Smooth muscle cell (in vitro differentiated cells): ENCODE data around the gene PROK1. TPM values are rescaled to one million over a fixed set of nuclear protein-coding genes. Genes with fewer than 3 reads are reported as not detected.

ENCODE experiments used
- DNase-seq: peaks from one replicate; lab custom pipeline; 2025; ENCODE audit not compliant: unreplicated experiment; lab: John Stamatoyannopoulos, UW
- H2AFZ ChIP-seq: fragments of 200-600 bp; sonication (generic); 2 replicates; pipeline ENCODE4 v1.6.0; 2016; ENCODE audit warnings: antibody characterized with exemption, low read depth, mild to moderate bottlenecking
- H3F3A ChIP-seq: fragments of 200-600 bp; sonication (generic); 2 replicates; pipeline ENCODE4 v1.6.0; 2017; ENCODE audit warnings: antibody characterized with exemption, low read depth
- H3K27ac ChIP-seq: fragments of 200-600 bp; sonication (generic); 2 replicates; pipeline ENCODE4 v1.5.1; 2016; ENCODE audit warnings: low read depth, mild to moderate bottlenecking
- H3K27me3 ChIP-seq: fragments of 200-600 bp; sonication (generic); 2 replicates; pipeline ENCODE4 v1.6.1; 2016; ENCODE audit warnings: low read depth, mild to moderate bottlenecking
- H3K36me3 ChIP-seq: fragments of 200-600 bp; sonication (generic); 2 replicates; pipeline ENCODE4 v1.5.1; 2016; ENCODE audit warnings: low read depth
- H3K4me1 ChIP-seq: fragments of 200-600 bp; sonication (generic); 2 replicates; pipeline ENCODE4 v1.5.1; 2016; ENCODE audit warnings: low read depth
- H3K4me2 ChIP-seq: fragments of 200-600 bp; sonication (generic); 2 replicates; pipeline ENCODE4 v1.6.0; 2016; ENCODE audit warnings: mild to moderate bottlenecking
- H3K4me3 ChIP-seq: fragments of 200-600 bp; sonication (generic); 2 replicates; pipeline ENCODE4 v1.5.1; 2016; ENCODE audit warnings: mild to moderate bottlenecking
- H3K79me2 ChIP-seq: fragments of 200-600 bp; sonication (generic); 2 replicates; pipeline ENCODE4 v1.6.0; 2016; ENCODE audit warnings: low read depth, mild to moderate bottlenecking
- H3K9ac ChIP-seq: fragments of 200-600 bp; sonication (generic); 2 replicates; pipeline ENCODE4 v1.6.0; 2016; ENCODE audit warnings: low read depth
- H3K9me3 ChIP-seq: fragments of 200-600 bp; sonication (generic); replicated peaks from 2 replicates; pipeline ENCODE4 v1.5.1; 2016; ENCODE audit warnings: low read depth
- H4K20me1 ChIP-seq: fragments of 200-600 bp; sonication (generic); 2 replicates; pipeline ENCODE4 v1.6.0; 2016; ENCODE audit warnings: low read depth
- CTCF ChIP-seq: fragments of 200-600 bp; sonication (generic); IDR thresholded peaks from 2 replicates; pipeline ENCODE4 v1.5.1; 2017; ENCODE audit warnings: borderline replicate concordance, mild to moderate bottlenecking, antibody characterized with exemption; ENCODE audit not compliant: insufficient read depth, poor library complexity, severe bottlenecking
- WGBS: methylation state at CpG from one replicate; pipeline ENCODE4 v1.1.7; 2016; ENCODE audit warnings: low lambda C conversion rate; 5-methylcytosine and 5-hydroxymethylcytosine counted together
- polyA plus RNA-seq: library from polyadenylated mRNA; unstranded; fragments of >200 nt; fragmentation: Nextera tagmentation; extraction: Ambion mirVana; gene quantifications from 2 replicates; pipeline ENCODE4 v1.2.1, GENCODE V29; 2016
- total RNA-seq: library from RNA; depleted of rRNA; stranded (reverse); fragments of >200 nt; gene quantifications from 2 replicates; pipeline ENCODE4 v1.2.3, GENCODE V29; 2014

PROK1 gene
- total and polyA plus RNA-seq, 2 experiments from 2014 or later: 43.0 to 69.5 TPM

DNA sequence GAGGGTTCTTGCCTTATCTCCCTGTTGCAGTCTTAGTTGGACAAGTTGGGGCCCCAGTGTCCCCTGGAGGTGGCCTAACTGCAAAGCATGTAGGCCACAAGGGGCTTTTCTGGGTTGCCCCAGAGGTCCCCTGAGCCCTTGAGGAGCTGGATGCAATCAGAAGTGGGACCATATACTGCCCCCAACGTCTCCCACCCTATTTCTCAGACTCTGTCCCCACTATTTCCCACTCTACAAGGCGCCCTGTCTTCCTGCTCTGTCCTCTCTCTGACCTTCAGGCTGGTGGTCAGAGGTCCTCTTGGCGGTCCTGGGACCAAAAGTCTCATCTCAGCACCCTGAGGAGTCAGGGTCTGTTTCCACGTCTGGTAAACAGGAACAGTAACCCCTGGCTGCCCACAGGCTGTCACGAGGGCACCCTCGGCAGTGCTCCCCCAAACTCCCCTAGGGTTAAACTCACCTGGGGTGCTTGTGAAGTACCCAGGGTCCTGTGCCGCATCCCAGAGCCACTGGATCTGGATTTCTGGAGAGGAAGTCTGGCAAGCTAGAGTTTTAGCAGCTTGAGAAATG lies 14.9 kb downstream of the PROK1 start:
- DNase-seq: no peak
- Histone ChIP-seq H3K4me3 (no peak overlapping the region), H3K36me3 (no peaks in the 10 kb centered on the region), H3F3A (peaks cover 12% of the 10 kb centered on the region), H3K9ac (no peak overlapping the region), H3K27ac (no peak overlapping the region), H3K27me3 (no peaks in the 10 kb centered on the region), H3K9me3 (no peaks in the 10 kb centered on the region), H3K4me1 (no peaks in the 10 kb centered on the region), H3K79me2 (no peaks in the 10 kb centered on the region), H2AFZ (no peak overlapping the region), H4K20me1 (no peaks in the 10 kb centered on the region), H3K4me2 (no peak overlapping the region)
- WGBS: 91% methylated on average over 7 of the region's 7 CpGs
- TF ChIP-seq CTCF: no peak

DNA sequence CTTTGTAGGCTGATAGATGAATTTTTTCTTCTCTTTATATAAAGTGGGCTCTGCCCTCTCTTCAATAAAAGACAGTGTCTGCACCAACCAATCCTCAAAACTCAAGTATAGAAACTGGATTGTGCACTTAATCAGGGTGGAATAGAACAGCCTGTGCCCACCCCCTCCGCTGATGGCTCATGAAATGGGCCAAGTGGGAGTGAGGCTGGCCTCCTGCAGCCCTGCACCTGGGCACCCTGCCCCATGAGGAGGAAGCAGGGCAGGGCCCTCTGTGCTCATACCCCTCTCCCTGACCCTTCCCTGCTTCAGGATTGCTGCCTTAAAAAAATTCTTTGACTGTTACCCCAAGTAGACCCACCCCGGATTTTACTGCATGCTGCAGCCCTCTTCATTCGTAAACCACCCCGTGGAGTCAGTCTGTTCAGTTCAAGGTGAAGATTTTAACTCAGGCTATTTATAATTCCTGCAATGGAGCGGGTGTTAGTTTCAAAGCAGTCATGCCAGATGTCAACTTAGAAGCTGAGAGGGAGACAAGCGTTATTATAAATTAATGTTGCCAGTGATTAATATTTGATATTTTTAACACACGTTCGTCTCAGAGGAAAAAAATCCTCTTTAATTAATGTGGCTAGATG lies 15.8 kb downstream of the PROK1 start:
- no peak overlapping the region for H3K4me3 ChIP-seq
- peaks cover 12% of the 10 kb centered on the region for H3F3A ChIP-seq
- no peaks in the 10 kb centered on the region for H4K20me1 ChIP-seq
- H2AFZ ChIP-seq: no peak overlapping the region
- H3K9ac ChIP-seq: no peak overlapping the region
- no peak overlapping the region for H3K4me2 ChIP-seq
- 81% methylated on average over 8 of the region's 8 CpGs for WGBS
- no peak overlapping the region for H3K27ac ChIP-seq
- H3K4me1 ChIP-seq: no peaks in the 10 kb centered on the region
- no peak for TF ChIP-seq CTCF
- DNase-seq: no peak
- no peaks in the 10 kb centered on the region for H3K27me3 ChIP-seq
- H3K9me3 ChIP-seq: no peaks in the 10 kb centered on the region
- H3K79me2 ChIP-seq: no peaks in the 10 kb centered on the region
- H3K36me3 ChIP-seq: no peaks in the 10 kb centered on the region

- H3K4me3 ChIP-seq: no peak overlapping the region
- H3K27ac ChIP-seq: no peak overlapping the region
- no peak overlapping the region for H3K4me2 ChIP-seq
- no peak for DNase-seq
- H3K9ac ChIP-seq: no peak overlapping the region
- H3K79me2 ChIP-seq: no peaks in the 10 kb centered on the region
- H2AFZ ChIP-seq: no peak overlapping the region
- no peaks in the 10 kb centered on the region for H3K4me1 ChIP-seq
- no peak for TF ChIP-seq CTCF
- H3F3A ChIP-seq: peaks cover 5% of the 10 kb centered on the region
- H4K20me1 ChIP-seq: no peaks in the 10 kb centered on the region
- H3K36me3 ChIP-seq: no peaks in the 10 kb centered on the region
- WGBS: 92% methylated on average over 3 of the region's 3 CpGs
- H3K9me3 ChIP-seq: no peaks in the 10 kb centered on the region
- H3K27me3 ChIP-seq: no peaks in the 10 kb centered on the region
Measured at GRCh38 chr1:110471131-110471530, 20.2 kb downstream of the PROK1 start.

DNA sequence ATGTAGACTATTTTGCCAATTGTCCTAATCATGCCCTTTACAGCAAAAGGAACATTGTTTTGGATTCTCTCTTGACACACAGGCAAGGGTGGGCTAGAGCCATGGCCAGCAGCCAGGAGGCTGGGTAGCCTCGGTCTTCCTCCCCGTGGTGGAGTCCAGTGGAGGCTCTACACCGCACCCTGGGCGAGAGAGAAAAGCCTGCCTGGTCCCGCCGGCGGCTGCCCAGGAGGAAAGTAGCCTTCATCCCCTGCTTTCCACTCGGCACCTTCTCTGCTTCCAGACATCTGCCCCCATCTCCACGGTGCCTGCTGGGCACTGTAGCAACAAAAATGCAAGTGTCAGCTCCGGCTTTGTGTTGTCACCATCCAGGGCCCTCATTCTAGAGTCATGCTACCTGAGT lies 21.6 kb downstream of the PROK1 start:
- Histone ChIP-seq H3K4me1 (no peaks in the 10 kb centered on the region), H3F3A (peaks cover 13% of the 10 kb centered on the region), H3K27me3 (no peaks in the 10 kb centered on the region), H3K36me3 (no peaks in the 10 kb centered on the region), H3K9ac (no peak overlapping the region), H2AFZ (no peak overlapping the region), H3K9me3 (no peaks in the 10 kb centered on the region), H3K4me3 (no peak overlapping the region), H4K20me1 (no peaks in the 10 kb centered on the region), H3K79me2 (no peaks in the 10 kb centered on the region), H3K4me2 (no peak overlapping the region), H3K27ac (no peak overlapping the region)
- 88% methylated on average over 10 of the region's 10 CpGs for WGBS
- no peak for TF ChIP-seq CTCF
- no peak for DNase-seq
